ENCODE data around the gene RSPRY1.
"Not testable (repeated sequence)": the region's sequence is repeated elsewhere in the genome, so short reads cannot be mapped to it uniquely, and the experiment has no call there.

Gene RSPRY1

DNA sequence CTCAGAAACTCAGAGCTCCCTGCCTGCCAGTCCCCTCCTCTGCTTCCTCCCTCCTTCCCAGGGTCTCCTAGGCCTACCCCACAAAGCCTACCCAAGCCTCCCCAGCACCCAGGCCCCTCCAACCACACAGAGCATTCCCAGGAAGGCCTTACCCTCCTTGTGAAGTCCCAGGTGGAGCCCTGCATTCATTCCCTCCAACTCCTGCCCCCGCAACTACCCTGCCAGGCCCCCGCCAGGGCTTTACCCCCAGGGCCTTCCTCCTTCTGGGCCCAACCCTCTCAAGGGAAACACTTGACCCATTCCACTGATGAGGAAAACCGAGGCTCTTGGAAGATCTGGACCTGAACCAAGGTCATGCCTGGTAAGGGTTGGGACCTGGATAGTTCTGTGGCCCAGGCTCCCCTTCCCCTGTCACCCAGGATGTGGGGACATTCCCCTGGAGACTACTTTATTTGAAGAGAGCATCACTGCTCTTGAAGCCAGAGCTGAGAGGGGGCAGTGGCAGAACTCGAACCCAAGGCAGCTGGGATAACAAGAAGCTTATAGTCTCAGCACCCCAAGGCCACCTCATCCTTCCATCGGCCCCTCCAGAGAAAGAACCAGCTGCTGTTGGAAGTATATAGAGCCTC lies 85.9 kb downstream of the RSPRY1 start:
- no peak for DNase-seq (ENCODE audit: low read depth)

DNA sequence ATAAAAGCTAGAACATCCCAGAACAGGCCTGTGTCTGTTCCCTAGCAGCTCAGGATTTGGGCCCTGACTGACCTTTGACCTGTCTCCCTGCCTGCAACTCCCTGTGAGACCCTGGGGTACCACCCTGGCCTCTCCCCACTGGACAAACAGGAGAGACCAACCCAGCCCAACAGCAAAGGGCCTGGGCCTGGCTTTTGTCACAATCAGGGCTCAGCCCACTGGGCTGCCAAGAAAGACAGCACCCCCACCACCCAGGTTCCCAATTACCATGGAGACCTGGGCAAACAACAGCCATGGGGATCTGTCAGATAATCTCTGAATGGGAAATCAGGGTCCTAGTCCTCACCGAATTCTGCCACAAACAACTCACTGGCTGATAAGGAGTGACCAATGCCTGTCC lies 87.2 kb downstream of the RSPRY1 start:
- DNase-seq (ENCODE audit: low read depth), result no peak

DNA sequence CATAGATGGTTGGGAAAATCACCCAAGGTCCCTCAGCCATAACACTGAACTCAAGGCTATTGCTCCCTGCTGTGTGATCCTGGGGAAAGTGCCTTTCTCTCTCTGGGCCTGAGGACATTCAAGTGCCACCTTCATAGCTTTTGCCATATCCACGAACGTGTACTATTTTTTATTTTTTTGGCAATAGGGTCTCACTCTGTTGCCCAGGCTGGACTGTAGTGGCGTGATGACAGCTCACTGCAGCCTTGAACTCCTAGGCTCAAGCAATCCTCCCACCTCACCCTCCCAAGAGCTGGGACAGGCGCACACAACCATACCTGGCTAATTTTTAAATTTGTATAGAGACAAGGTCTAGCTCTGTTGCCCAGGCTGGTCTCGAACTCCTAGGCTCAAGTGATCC lies 87.7 kb downstream of the RSPRY1 start:
- DNase-seq (ENCODE audit: low read depth), result no peak

DNA sequence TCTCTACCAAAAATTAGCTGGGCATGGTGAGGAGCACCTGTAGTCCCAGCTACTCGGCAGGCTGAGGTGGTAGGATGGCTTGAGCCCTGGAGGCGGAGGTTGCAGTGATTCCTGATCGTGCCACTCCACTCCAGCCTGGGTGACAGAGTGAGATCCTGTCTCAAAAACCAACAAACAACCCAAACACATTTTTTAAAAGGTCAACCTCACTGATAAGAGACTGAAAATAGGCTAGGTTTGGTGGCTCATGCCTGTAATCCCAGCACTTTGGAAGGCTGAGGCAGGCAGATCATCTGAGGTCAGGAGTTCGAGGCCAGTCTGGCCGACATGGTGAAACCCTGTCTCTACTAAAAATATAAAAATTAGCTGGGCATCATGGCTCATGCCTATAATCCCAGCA lies 89.8 kb downstream of the RSPRY1 start:
- DNase-seq (ENCODE audit: low read depth), result not testable (repeated sequence)

DNA sequence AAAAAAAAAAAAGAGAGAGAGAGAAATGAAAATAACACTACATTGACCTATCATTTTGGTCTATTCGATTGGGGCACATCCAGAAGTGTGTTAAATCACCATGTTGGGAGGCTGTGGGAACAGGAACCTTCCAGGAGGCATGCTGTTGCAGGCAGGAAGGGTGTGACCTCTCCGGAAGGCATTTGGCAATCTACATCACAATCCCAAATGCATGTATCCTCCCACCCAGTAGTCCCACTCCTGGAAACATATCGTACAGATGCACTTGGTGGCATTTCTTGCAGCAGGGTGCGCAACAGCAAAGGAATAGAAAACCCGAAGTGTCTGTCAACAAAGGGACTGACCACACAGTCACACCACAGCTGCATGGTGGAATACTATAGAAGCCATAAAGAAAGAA lies 90.5 kb downstream of the RSPRY1 start:
- DNase-seq (ENCODE audit: low read depth), result no peak

DNA sequence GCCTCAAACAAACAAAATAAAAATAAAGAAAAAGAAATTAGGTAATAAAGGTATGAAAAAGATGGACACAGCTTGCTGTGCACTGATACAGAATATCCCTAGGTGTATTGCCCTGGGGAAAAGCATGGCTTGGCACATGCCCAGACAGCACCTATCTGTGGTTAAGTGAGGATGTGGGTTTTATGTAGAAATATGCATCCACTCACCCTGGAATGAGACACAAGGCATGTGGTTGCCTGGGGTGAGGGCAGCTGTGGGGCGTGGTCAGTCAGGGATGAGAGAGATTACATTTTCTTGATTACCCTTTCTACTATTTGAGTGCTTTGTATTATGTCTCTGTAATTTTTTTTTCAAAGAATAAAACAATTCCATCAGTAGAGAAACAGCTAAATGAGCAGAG lies 91.5 kb downstream of the RSPRY1 start:
- DNase-seq (ENCODE audit: low read depth), result peak; percentile 35

DNA sequence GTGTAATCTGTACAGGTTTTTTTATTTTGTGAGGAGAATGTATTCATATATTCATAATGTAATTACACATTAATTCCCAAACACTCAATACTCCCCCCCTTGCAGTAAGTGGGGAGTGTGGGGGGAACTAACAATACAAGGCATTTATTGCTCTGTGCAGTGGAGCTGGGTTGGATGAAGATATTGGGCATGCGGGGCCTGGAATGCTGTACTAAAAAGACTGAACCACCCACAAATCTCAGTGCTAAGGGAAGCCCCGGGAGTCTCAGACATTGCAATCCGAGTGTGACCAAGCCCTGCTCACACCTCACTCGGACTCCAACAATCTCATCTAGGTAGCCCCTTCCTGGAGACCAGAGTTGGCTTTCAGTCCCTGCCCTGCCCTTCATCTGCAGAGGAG lies 92.4 kb downstream of the RSPRY1 start:
- no peak for DNase-seq (ENCODE audit: low read depth)

DNA sequence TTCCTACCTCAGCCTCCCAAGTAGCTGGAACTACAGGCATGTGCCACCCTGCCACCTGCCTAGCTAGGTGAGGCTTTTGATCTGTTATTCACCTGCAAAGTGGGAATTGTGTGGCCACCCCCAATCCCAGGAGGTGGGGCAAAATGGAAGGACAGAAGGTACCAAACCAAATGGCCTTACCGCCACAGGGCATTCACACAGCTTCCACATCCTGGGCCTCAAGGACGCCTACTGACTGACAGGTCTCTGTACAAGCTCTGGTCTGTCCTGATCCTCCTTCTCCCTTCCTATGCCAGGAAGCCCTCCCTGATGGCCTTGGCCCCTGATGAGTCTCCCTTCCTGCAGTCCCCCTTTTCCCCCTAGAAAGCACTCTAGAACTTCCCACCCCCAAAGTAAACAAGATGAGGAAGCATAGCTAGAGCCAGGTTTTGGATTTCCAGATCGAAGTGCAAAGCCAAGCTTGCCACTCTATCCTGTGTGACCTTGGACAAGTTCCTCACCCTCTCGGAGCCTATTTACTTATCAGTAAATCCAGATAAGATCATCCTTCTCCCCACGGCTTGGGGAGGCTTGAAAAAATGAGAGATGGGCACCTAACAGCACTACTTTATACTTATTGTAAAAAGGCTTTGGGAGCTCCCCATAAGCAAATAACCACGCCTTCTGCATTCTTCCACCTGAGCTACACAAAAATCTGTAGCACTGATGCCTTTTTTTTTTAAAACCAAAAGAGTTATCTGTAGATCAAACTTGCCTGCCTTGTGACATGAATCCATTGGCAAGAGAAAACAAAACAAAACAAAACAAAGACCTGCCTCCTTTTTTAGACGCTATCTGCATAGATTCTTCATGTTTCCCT lies 93.9 kb downstream of the RSPRY1 start:
- DNase-seq (ENCODE audit: low read depth), result no peak

DNA sequence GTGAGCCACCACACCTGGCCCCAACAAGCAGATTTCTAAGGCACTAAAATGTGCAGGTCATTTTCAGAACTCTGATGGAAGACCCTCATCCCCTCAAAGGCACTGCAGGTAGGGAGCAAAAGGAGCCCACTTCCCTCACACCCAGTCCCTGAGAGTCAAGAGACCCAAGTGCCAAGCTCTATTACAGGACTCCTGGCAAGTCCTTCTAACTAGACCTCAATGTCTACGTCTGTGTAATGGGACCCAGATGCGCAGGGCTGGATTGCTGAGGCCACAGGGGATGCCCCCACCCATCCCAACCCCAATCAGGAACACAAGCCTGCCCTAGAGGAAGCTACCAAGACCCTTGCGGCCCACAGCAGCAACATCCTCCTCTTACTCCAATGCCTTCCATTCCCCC lies 95.7 kb downstream of the RSPRY1 start:
- no peak for DNase-seq (ENCODE audit: low read depth)

DNA sequence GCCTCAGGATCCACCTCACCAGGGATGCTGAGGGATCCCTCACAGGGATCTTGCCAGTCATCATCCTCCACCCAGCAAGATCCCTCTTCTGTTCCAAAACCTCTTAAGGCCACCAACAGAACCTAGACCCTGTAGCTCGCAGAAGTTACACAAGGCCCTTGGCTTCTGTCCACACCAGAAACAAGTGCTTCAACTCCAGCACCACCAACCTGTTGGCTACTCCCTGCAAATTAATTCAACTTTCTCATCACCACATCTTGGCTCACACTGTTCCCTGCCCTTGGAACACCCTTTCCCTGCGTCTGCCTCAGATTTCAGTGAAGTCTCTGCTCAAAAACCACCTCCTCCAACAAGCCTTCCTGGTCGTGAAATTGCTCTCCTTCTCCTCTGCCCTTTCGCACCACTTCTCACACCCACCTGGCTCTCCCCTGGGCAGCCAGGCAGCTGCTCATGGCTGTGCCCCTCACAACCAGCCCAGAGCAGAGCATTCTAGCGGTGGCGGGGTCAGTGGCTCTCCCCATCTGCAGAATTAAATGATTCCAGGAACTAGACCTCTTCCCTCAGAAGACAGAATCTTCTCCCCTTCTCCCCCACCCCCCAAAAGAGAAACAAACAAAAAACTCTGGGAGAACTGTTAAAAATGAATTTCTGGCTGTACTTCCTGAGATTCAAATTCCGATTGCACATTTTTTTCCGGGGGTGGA lies 96.5 kb downstream of the RSPRY1 start:
- DNase-seq (ENCODE audit: low read depth), result no peak

DNA sequence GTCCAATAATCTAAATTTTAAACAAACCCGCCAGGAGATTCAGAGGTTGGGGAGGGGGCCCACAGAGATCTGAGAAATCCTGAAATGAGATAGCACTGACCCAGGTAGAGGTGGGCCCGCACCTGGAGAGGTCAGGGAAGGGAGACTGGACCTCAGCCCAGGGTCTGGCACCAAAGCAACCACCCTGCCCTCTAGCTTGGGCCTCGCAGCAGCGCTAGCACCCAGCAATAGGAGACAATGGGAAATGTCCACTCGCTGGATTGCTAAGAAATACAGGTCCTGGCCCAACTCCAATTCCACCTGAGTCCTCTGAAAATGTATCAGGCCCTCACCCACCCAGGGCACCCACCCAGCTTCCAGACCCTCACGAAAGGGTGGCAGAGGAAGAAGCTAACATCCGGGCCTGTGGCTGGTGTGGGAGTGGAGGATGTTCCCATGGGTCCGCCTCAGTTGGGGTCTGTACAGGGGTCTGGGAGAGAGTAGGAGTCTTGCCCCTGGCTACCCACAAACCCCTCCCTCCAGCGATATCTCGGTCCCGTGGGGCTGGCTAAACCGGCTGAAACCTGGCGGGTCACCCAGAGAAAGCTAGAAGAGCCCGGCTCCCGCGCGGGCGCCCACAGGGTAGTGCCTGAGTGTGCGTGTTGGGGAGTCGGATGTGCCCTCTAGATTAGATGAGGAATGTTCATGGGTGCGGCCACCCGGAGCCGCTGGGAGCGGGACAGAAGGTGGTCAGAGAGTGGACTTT lies 97.3 kb downstream of the RSPRY1 start:
- DNase-seq (ENCODE audit: low read depth), result no peak

DNA sequence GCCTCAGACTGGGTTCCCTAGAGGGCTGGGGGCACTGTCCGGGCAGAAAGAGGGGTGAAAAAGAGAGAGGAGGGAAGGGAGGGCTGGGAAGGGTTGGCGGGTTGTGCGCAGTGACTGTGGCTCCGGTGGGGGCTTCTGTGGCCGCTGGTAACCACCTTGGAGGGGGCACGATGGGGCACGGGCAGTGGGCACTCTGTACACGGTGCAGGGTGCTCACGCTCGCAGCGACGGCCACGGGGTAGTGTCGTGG lies 97.8 kb downstream of the RSPRY1 start:
- DNase-seq (ENCODE audit: low read depth), result no peak

DNA sequence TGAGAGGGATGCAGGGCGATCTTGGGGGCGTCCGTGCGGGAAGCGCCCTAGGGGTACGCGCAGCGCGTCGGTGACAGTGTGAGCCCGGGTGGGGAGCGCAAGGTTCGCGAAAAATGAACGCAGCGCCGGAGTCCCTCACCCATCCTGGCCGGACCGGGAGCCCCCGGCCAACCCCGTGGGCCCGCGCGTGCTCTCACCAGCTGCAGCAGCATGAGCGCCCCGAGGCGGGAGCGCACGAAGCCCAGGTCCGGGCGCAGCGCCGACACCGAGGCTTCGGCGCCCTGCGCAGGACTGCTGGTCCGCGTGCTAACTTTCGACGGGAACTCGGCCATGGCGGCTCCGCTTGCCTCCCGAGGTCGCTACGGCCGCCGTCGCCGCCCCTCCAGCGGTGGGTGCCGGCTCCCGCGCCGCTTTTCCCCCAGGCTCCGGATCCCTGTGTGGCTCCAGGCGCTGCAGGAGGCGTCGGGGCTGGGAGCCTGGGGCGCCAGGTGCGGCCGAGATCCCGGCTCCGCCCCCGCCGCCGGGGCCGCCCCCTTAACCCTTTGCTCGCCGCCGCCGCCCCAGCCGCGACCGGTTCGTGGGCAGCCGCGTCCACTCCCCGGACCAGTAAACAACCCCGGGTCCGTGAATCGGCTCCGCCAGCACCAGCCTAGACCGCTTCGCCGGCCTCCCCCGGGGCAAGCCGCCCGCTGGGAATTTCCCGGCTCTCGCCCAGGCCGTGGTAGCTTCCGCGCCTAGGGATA lies 98.3 kb downstream of the RSPRY1 start, which contains the start of gene PLLP:
TSS of gene PLLP (minus strand) at position 464 of the 743 bp plus-strand sequence. CDS start at position 332, 132 bp downstream.
- no peak for DNase-seq (ENCODE audit: low read depth)

DNA sequence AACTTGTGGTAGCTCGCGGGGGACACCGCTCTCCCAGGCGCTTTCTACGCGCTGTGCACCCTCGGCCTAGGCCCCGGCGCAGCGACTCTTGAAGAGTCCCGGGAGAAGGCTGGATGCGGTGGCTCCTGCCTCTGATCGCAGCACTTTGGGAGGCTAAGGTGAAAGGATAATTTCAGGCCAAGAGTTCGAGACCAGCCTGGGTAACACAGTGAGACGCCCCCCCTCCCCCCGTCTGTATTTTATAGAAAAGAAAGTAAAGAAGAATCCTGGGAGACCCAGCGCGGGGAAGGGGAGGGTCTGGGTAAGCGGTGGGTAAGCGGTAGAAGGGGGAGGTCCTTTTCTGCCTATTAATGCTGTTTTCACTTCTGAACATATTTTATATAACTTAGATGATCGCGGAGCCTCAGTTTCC lies 98.8 kb downstream of the RSPRY1 start:
- no peak for DNase-seq (ENCODE audit: low read depth)

DNA sequence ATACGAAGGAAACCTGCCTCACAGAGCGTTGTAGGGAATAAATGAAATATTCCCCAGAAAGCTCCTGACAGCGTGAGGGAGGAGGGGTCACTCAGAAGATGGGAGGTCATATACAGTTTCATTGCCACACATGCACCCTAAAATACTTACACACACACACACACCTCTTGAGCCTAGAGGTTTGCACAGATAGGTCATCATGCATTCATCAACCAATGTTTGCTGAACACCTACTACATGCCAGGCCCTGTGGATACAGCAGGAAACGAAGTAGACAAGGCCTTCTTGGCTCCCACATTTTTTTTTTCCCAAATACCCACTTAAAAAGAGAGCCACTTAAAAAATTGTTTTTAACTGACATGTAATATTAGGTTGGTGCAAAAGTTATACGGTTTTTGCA lies 99.2 kb downstream of the RSPRY1 start:
- DNase-seq (ENCODE audit: low read depth), result no peak

DNA sequence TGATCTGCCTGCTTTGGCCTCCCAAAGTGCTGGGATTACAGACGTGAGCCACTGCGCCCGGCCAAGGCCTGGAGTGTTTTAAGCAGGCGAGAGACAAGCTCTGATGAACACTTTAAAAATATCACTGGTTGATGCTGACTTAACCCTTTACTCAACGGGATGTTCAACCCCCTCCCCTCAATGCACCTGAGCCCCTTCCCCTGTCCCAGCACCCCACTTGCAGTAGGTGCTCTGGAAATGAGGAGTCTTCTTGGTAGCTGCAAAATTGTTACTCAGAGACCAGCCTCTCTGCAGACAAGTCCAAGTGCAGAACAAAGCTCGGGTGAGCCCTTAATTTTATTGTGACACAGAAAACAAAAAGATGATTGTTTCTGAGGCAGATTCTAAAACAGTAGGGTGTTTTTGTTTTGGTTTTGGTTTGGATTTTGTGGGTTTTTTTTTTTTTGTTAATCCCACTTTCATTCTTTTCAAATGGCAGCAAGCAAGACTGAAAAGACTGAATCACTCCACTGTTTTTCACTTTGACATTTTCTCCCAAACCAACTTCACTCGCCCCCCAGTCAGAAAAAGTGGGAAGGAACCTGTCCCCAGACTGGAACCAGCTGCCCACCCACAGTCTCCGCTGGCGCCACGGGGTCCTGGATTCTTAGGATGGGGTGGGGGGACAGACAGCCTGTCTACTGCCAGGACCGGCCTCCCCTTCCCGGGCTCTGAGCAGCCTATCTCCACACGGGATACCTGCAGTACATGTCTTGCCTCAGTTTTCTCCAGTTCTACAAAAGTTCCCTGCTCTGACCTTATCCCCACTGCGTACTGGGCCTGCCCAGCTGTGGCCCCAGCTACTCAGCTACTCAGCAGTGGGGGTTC lies 103.5 kb downstream of the RSPRY1 start:
- no peak for DNase-seq (ENCODE audit: low read depth)

Data from T follicular helper cell (primary cell).